HUES6 (cell line): ENCODE data around the gene ARRDC3.
"Not testable (repeated sequence)": the region's sequence is repeated elsewhere in the genome, so short reads cannot be mapped to it uniquely, and the experiment has no call there.

Source experiments
- H3K27ac ChIP-seq: 2 replicates; pipeline ENCODE4 v1.7.0; 2013; ENCODE audit warnings: low read depth, mild to moderate bottlenecking, low read length, inconsistent platforms
- H3K27me3 ChIP-seq: 2 replicates; pipeline ENCODE4 v1.6.1; 2013; ENCODE audit warnings: low read length; ENCODE audit not compliant: control insufficient read depth, insufficient read depth
- H3K36me3 ChIP-seq: 2 replicates; pipeline ENCODE4 v1.6.1; 2013; ENCODE audit warnings: low read length; ENCODE audit not compliant: control insufficient read depth, insufficient read depth
- H3K4me1 ChIP-seq: 2 replicates; pipeline ENCODE4 v1.6.1; 2013; ENCODE audit warnings: low read length; ENCODE audit not compliant: control insufficient read depth, insufficient read depth
- H3K4me3 ChIP-seq: 2 replicates; pipeline ENCODE4 v1.5.1; 2013; ENCODE audit warnings: low read depth, low read length
- H3K9ac ChIP-seq: one replicate; pipeline ENCODE4 v1.6.1; 2013; ENCODE audit warnings: mild to moderate bottlenecking, low read length
- H3K9me3 ChIP-seq: 2 replicates; pipeline ENCODE4 v1.6.1; 2013; ENCODE audit warnings: low read depth, low read length; ENCODE audit not compliant: control insufficient read depth, insufficient read depth

The ARRDC3 gene

DNA sequence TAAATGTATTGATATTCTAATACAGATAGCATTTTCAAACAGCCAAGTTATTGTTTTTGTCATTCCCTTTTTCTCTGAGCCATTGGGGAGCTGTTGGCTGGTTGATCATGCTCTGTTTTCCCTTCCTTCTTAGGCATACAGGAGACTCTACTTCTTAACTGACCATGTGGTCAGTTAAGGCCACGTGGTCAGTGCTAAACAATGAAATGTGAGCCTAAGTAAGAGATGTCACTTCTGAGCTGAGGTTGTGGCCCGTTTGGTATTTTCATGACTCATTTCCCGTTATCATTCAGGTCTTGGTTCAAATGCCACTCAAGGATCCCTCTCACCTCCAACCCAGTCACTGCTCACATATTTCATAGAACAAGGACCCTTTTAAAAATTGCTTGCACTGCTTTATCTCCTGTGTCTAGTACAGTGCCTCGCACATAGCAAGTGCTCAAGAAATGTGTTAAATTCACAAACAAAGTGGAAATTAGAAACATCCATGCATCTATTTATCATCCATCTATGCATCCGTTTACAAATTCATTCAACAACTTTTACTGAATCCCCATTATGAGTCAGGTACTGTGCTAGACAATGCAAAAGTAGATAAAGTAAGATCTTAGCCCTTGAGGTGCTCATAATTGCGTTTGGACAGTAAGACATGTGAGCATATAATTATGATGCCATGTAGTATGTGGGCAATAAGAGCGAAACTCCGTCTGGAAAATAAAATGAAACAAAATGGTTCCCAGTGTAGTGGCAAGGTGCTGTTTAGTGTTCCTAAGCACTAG is 50.7 kb downstream of the ARRDC3 start:
- H3K36me3 ChIP-seq: no peaks in the 10 kb centered on the region
- no peaks in the 10 kb centered on the region for H3K9me3 ChIP-seq
- peaks cover 22% of the 10 kb centered on the region for H3K4me1 ChIP-seq
- H3K27ac ChIP-seq: no peak overlapping the region
- H3K9ac ChIP-seq: no peak overlapping the region
- H3K27me3 ChIP-seq: no peaks in the 10 kb centered on the region
- H3K4me3 ChIP-seq: no peak overlapping the region

DNA sequence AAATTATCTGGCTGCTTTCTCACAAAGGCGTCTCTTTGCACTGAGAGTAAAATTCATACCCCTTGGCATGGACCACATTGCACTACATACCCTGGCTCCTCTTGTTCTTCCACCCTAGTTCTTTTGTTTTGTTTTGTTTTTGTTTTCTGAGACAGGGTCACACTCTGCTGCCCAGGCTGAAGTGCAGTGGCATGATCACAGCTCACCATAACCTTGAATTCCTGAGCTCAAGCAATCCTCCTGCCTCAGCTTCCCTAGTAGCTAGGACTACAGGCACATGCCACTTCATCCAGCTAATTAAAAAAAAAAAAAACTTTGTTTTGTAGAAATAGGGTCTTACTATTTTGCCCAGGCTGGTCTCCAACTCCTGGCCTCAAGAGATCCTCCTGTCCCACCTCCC is 51.4 kb downstream of the ARRDC3 start:
- Histone ChIP-seq H3K27me3 (no peaks in the 10 kb centered on the region), H3K4me1 (peaks cover 22% of the 10 kb centered on the region), H3K9ac (no peak overlapping the region), H3K9me3 (no peaks in the 10 kb centered on the region), H3K27ac (no peak overlapping the region), H3K36me3 (no peaks in the 10 kb centered on the region), H3K4me3 (no peak overlapping the region)

DNA sequence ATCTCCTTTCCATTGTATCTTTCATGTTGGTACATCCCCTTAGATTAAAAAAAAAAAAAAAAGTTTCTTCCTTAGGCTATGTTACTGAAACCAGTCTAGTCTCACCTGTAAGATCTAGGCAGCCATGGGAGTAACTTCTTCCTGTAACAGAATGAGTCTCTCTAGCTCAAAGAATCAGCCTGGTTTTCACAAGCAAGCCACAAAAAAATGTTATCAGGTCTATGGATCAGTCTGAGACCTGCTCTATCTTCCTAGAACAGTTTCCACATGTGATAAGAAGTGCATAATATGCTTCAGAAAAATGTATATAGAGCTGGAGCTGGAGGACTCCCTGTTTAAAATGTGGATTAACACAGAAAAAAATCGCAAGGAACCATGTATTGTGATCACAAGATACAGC is 53.8 kb downstream of the ARRDC3 start:
- Histone ChIP-seq H3K36me3 (no peaks in the 10 kb centered on the region), H3K9ac (no peak overlapping the region), H3K27ac (no peak overlapping the region), H3K4me1 (peaks cover 22% of the 10 kb centered on the region), H3K27me3 (no peaks in the 10 kb centered on the region), H3K4me3 (no peak overlapping the region), H3K9me3 (no peaks in the 10 kb centered on the region)

DNA sequence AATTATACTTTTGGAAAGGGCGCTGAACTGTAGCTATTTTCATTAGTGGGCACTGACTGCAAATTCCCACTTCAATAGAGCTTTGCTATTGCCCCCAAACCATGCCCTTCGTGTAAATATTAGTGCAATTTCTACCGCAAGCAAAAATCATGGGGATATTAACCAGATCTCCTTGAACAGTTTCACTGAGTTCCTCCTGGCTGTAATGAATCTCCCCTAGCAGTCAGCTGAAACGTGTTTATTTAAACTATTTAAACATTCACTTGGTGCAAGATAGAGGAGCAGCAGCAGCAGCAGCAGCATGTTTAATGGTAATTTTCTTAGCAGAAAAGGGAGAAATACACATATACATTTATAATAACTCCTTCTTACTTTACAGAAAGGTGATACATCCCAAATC is 54.4 kb downstream of the ARRDC3 start:
- H3K27ac ChIP-seq: no peak overlapping the region
- no peaks in the 10 kb centered on the region for H3K36me3 ChIP-seq
- H3K9me3 ChIP-seq: no peaks in the 10 kb centered on the region
- H3K4me3 ChIP-seq: no peak overlapping the region
- no peaks in the 10 kb centered on the region for H3K27me3 ChIP-seq
- no peak overlapping the region for H3K9ac ChIP-seq
- peaks cover 22% of the 10 kb centered on the region for H3K4me1 ChIP-seq

DNA sequence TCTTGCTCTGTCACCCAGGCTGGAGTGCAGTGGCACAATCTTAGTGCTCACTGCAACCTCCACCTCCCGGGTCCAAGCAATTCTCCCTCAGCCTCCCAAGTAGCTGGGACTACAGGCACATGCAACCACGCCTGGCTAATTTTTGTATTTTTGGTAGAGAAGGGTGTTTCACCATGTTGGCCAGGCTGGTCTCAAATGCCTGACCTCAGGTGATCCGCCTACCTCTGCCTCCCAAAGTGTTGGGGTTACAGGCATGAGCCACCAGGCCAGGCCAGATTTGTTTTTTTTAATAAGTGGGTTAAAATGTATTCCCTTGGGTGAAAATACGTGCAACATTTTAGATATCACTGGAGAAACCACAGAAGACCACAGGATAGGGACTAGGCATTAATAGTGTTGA is 60.1 kb downstream of the ARRDC3 start:
- H3K27me3 ChIP-seq, H3K4me3 ChIP-seq, H3K36me3 ChIP-seq, H3K9me3 ChIP-seq, H3K27ac ChIP-seq, H3K4me1 ChIP-seq, H3K9ac ChIP-seq: not testable (repeated sequence)

DNA sequence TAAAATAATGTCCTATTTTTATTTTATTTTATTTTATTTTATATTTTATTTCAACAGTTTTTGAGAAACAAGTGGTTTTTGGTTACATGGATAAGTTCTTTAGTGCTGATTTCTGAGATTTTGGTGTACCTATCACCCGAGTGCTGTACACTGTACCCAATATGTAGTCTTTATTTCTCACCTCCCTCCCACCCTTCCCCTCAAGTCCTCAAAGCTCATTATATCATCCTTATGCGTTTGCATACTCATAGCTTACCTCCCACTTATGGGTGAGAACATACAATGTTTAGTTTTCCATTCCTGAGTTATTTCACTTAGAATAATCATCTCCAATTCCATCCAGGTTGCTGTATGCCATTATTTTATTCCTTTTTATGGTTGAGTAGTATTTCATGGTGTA is 63.5 kb downstream of the ARRDC3 start:
- H3K36me3 ChIP-seq: no peaks in the 10 kb centered on the region
- H3K27ac ChIP-seq: no peak overlapping the region
- no peak overlapping the region for H3K4me3 ChIP-seq
- H3K27me3 ChIP-seq: no peaks in the 10 kb centered on the region
- no peak overlapping the region for H3K9ac ChIP-seq
- no peaks in the 10 kb centered on the region; the same call in 1 of the 2 replicates for H3K9me3 ChIP-seq
- H3K4me1 ChIP-seq: peaks cover 6% of the 10 kb centered on the region

DNA sequence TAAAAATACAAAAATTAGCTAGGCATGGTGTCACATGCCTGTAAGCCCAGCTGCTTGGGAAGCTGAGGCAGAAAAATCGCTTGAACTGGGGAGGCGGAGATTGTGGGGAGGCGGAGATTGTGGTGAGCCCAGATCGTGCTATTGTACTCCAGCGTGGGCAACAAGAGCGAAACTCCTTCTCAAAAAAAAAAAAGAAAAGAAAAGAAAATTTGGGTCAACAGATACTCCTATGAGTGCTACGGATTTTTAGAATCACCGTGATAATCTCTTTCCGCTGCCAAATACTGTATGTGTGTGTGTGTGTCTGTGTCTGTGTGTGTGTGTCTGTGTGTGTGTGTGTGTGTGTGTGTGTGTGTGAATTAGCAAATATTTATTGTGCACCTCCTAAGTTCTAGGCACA is 64.4 kb downstream of the ARRDC3 start:
- no peak overlapping the region for H3K27ac ChIP-seq
- H3K9ac ChIP-seq: no peak overlapping the region
- H3K27me3 ChIP-seq: no peaks in the 10 kb centered on the region
- H3K36me3 ChIP-seq: no peaks in the 10 kb centered on the region
- peaks cover 13% of the 10 kb centered on the region for H3K4me1 ChIP-seq
- no peak overlapping the region for H3K4me3 ChIP-seq
- H3K9me3 ChIP-seq: no peaks in the 10 kb centered on the region; the same call in 1 of the 2 replicates
